ENCODE measurements around the gene IL31. TPM values are rescaled to one million over a fixed set of nuclear protein-coding genes. Genes with fewer than 3 reads are reported as not detected.
A peak's percentile ranks its signal among the peaks of the same experiment; 100 is the strongest.

Gene IL31
- total RNA-seq, 1 donor from 2014 or later = not detected

DNA sequence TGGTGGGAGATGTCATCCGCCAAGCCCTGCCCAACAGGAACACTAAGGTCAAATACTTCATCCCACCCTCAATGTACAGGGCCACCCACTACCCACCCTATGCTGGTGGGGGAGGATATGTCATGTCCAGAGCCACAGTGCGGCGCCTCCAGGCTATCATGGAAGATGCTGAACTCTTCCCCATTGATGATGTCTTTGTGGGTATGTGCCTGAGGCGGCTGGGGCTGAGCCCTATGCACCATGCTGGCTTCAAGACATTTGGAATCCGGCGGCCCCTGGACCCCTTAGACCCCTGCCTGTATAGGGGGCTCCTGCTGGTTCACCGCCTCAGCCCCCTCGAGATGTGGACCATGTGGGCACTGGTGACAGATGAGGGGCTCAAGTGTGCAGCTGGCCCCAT, 33.0 kb upstream of the IL31 start:
- Histone ChIP-seq H3K4me1 (peaks cover 18% of the 10 kb centered on the region), H3K4me3 (no peak overlapping the region), H3K36me3 (peaks cover 3 to 34% of the 10 kb centered on the region in 2 donors), H3K9me3 (no peaks in the 10 kb centered on the region), H3K27me3 (peaks cover 6% of the 10 kb centered on the region), H3K27ac (no peak overlapping the region)
- intact Hi-C loops (cut with DNase I) = no loop called here
- no peak for DNase-seq (ENCODE audit: extremely low spot score in 2 of 2)
- TF ChIP-seq POLR2AphosphoS5 (IDR thresholded peaks at IDR 0.05; ENCODE audit: insufficient read depth in 1 of 2, low read depth in 1 of 2) (no peak), POLR2A (IDR thresholded peaks at IDR 0.05) (no peak)
- TF ChIP-seq, protein P1, sequence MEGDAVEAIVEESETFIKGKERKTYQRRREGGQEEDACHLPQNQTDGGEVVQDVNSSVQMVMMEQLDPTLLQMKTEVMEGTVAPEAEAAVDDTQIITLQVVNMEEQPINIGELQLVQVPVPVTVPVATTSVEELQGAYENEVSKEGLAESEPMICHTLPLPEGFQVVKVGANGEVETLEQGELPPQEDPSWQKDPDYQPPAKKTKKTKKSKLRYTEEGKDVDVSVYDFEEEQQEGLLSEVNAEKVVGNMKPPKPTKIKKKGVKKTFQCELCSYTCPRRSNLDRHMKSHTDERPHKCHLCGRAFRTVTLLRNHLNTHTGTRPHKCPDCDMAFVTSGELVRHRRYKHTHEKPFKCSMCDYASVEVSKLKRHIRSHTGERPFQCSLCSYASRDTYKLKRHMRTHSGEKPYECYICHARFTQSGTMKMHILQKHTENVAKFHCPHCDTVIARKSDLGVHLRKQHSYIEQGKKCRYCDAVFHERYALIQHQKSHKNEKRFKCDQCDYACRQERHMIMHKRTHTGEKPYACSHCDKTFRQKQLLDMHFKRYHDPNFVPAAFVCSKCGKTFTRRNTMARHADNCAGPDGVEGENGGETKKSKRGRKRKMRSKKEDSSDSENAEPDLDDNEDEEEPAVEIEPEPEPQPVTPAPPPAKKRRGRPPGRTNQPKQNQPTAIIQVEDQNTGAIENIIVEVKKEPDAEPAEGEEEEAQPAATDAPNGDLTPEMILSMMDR (IDR thresholded peaks at IDR 0.05) = no peak

DNA sequence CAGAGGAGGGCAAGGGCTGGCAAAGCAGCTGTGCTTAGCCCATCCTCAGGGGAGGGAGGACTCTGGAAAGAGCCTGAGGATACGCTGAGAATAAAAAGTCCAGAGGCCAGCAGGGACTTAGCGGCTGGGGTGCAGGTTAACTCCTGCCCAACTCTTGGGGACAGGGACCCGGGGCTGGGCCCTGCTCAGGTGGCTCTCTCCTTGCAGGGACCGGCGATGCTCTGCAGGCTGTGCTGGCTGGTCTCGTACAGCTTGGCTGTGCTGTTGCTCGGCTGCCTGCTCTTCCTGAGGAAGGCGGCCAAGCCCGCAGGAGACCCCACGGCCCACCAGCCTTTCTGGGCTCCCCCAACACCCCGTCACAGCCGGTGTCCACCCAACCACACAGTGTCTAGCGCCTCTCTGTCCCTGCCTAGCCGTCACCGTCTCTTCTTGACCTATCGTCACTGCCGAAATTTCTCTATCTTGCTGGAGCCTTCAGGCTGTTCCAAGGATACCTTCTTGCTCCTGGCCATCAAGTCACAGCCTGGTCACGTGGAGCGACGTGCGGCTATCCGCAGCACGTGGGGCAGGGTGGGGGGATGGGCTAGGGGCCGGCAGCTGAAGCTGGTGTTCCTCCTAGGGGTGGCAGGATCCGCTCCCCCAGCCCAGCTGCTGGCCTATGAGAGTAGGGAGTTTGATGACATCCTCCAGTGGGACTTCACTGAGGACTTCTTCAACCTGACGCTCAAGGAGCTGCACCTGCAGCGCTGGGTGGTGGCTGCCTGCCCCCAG, 32.3 kb upstream of the IL31 start:
- H3K27me3 ChIP-seq = peaks cover 6% of the 10 kb centered on the region
- H3K4me1 ChIP-seq = peaks cover 18% of the 10 kb centered on the region
- H3K9me3 ChIP-seq = no peaks in the 10 kb centered on the region
- intact Hi-C loops (cut with DNase I) = no loop called here
- no peak overlapping the region for H3K27ac ChIP-seq
- H3K36me3 ChIP-seq = peaks cover 3 to 31% of the 10 kb centered on the region in 2 donors
- DNase-seq (ENCODE audit: extremely low spot score in 2 of 2) = no peak
- no peak for TF ChIP-seq POLR2A (IDR thresholded peaks at IDR 0.05)
- TF ChIP-seq POLR2AphosphoS5 (IDR thresholded peaks at IDR 0.05; ENCODE audit: insufficient read depth in 1 of 2, low read depth in 1 of 2) = no peak
- TF ChIP-seq, protein P1 (IDR thresholded peaks at IDR 0.05) = no peak
- H3K4me3 ChIP-seq = no peak overlapping the region

DNA sequence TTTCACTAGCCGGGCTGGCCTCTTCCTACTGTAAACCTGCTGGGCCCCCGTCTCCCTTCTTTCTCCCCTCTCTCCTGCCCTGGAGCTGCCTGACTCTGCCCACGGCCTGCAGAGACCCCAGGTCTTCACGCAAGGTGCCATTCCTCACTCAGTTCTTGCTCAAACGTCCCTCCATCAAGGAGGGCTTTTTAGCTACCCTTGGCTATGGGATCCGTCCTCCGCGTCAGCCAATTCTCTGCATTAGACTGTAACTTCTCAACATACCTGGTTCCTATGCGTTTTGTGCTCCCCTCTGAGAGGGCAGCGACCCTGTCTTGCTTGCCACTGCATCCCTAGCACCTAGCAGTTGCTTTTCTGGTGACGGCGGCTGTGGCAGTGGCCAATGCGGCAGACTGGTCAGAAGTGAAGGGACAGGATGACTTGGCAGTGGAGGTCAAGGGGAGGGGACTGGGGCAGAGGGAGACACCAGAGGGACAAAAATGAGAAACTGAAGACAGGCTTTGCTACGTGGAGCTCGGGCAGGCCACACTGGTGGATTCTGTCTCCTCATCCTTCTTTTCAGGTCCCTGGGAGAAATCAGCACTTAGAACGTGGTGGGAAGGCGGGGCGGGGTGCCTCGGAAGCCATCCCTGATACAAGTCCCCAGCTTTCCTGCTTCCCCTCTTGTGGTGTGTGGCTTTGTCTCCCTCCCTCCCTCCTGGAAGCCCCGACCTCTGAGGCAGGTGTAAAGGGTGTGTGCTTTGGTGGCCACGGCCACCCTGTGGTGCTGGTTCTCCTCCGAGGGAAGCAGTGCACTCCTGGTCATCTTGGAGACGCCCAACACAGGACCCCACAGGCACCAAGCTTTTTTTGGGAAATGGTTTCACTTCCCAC, 31.3 kb upstream of the IL31 start:
- H3K4me1 ChIP-seq = peaks cover 18% of the 10 kb centered on the region
- no peak for TF ChIP-seq POLR2A (IDR thresholded peaks at IDR 0.05)
- TF ChIP-seq, protein P1 (IDR thresholded peaks at IDR 0.05) = no peak
- TF ChIP-seq POLR2AphosphoS5 (IDR thresholded peaks at IDR 0.05; ENCODE audit: insufficient read depth in 1 of 2, low read depth in 1 of 2) = no peak
- DNase-seq (ENCODE audit: extremely low spot score in 2 of 2) = no peak
- H3K4me3 ChIP-seq = no peak overlapping the region
- H3K9me3 ChIP-seq = no peaks in the 10 kb centered on the region
- peaks cover 3 to 21% of the 10 kb centered on the region in 2 donors for H3K36me3 ChIP-seq
- no peak overlapping the region for H3K27ac ChIP-seq
- intact Hi-C loops (cut with DNase I) = no loop called here
- peaks cover 6% of the 10 kb centered on the region for H3K27me3 ChIP-seq

DNA sequence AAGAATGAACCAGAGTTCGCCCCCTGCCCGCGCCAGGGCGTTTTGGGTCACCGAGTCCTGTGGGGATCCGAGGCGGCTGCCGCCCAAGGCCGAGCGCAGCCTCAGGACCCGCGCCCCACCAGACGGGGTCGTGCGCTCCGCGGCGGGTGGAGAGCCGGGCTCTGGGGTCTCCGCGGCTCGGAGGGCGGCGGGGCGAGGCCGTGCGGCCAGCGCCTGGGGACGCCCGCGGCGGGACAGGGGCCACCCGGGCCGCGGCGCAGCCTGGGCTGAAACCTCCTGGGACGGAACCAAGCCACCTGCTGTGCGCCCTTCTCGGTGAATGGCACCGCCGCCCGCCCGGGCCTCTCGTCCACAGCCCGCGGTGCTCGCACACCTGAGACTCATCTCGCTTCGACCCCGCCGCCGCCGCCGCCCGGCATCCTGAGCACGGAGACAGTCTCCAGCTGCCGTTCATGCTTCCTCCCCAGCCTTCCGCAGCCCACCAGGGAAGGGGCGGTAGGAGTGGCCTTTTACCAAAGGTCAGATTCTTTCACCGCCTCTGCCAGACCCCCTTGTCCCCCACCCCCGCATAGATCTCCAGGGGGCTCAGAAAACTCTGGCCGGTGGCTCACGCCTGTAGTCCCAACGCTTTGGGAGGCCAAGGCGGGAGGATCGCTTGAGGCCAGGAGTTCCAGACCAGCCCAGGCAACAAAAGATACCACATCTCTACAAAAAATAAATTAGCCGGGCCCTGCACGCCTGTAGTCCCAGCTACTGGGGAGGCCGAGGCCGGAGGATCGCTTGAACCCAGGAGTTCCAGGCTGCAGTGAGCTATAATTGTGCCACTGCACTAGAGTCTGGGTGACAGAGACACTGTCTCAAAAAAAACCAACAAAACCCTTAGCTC, 30.4 kb upstream of the IL31 start:
- intact Hi-C loops (cut with DNase I) = no loop called here
- TF ChIP-seq POLR2A (IDR thresholded peaks at IDR 0.05) (no peak), POLR2AphosphoS5 (IDR thresholded peaks at IDR 0.05; ENCODE audit: insufficient read depth in 1 of 2, low read depth in 1 of 2) (no peak)
- peaks cover 6% of the 10 kb centered on the region for H3K27me3 ChIP-seq
- H3K9me3 ChIP-seq = no peaks in the 10 kb centered on the region
- peaks cover under 1 to 17% of the 10 kb centered on the region in 2 donors for H3K36me3 ChIP-seq
- H3K27ac ChIP-seq = no peak overlapping the region
- H3K4me1 ChIP-seq = peaks cover 18% of the 10 kb centered on the region
- no peak for DNase-seq (ENCODE audit: extremely low spot score in 2 of 2)
- peak overlapping the region; percentile 55 to 75 for H3K4me3 ChIP-seq
